HUES64 (cell line): Measurements from ENCODE around the gene IL17D. TPM values are rescaled to one million over a fixed set of nuclear protein-coding genes. Genes with fewer than 3 reads are reported as not detected.

ENCODE experiments used
- H3K27ac ChIP-seq: 2 replicates; pipeline ENCODE4 v1.7.0; 2013; ENCODE audit warnings: low read depth, low read length, inconsistent platforms
- H3K27me3 ChIP-seq: 2 replicates; pipeline ENCODE4 v1.6.1; 2013; ENCODE audit warnings: mild to moderate bottlenecking, low read length; ENCODE audit not compliant: insufficient read depth
- H3K36me3 ChIP-seq: 2 replicates; pipeline ENCODE4 v1.6.1; 2013; ENCODE audit warnings: mild to moderate bottlenecking, low read length; ENCODE audit not compliant: insufficient read depth
- H3K4me1 ChIP-seq: 2 replicates; pipeline ENCODE4 v1.6.1; 2013; ENCODE audit warnings: mild to moderate bottlenecking, low read length, moderate library complexity; ENCODE audit not compliant: insufficient read depth
- H3K4me3 ChIP-seq: 2 replicates; pipeline ENCODE4 v1.5.1; 2013; ENCODE audit warnings: mild to moderate bottlenecking, low read length, moderate library complexity
- H3K9ac ChIP-seq: 2 replicates; pipeline ENCODE4 v1.6.1; 2013; ENCODE audit warnings: mild to moderate bottlenecking, low read depth, low read length
- H3K9me3 ChIP-seq: 2 replicates; pipeline ENCODE4 v1.6.1; 2013; ENCODE audit warnings: low read depth, low read length; ENCODE audit not compliant: insufficient read depth
- WGBS: fragments of 150-250, 120-280 bp; methylation state at CpG from one replicate; pipeline ENCODE4 v1.1.7; 2013; ENCODE audit warnings: missing lambda C conversion rate; 5-methylcytosine and 5-hydroxymethylcytosine counted together
- polyA plus RNA-seq, 2 experiments: library from polyadenylated mRNA; stranded (reverse); fragments of 50-300 nt; gene quantifications; one replicate each; pipeline ENCODE4 v1.2.3, GENCODE V29; 2013

The IL17D gene, protein sequence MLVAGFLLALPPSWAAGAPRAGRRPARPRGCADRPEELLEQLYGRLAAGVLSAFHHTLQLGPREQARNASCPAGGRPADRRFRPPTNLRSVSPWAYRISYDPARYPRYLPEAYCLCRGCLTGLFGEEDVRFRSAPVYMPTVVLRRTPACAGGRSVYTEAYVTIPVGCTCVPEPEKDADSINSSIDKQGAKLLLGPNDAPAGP
- polyA plus RNA-seq (2013, experiment 1 of 2): 0.50 TPM
- 1.0 TPM for polyA plus RNA-seq (2013, experiment 2 of 2)

DNA sequence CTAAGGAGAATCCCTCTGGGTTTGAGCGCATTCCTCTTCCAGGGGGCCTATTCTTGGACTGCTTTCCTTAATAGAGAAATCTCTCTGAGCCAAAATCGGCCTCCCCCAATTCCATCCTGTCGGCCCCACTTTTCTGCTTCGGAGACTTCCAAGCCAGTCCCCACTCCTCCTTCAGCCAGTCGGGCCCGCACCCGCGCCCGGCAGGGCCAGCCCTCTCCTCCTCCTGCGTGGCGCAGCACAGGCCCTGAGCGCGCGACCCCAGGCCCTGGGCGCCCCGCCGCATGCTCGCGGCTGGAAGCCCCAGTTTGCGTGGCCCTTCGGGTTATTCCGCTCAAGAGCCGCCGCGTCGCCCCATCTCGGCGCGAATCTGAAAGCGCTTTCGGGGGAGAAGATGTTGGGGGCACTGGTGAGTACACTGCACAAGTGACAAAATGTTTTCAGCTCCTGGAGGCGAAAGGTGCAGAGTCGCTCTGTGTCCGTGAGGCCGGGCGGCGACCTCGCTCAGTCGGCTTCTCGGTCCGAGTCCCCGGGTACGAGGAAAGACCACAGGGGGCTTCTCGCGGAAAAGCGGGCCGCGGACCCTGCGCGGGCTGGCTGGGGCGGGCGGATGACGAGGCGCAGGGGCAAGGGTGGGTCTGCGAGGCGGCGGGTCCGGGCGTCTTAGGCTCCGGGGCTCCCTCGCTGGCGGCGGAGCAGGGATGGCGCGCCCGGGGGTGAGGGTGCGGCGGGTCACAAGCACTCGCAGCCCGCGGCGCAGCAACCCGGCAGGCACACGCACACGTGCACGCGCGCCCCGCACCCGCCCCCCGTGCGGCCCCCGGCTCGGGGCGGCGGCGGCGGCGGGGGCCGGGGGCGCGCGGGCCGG, at the start of gene IL17D:
Gene IL17D, plus strand, starts transcription at position 785 of the 865 bp plus-strand sequence. CDS start 303 bp downstream, outside the sequence.
- H3K27ac ChIP-seq: no peak within 1 kb of the TSS
- H3K9ac ChIP-seq: peak within 1 kb of the TSS; percentile 68
- WGBS: 2% methylated on average over 94 of the region's 94 CpGs

GRCh38 chr13:20654156-20654555, 49.3 kb upstream of the IL17D start:
- Histone ChIP-seq H3K4me1 (no peaks in the 10 kb centered on the region), H3K27me3 (no peaks in the 10 kb centered on the region), H3K9me3 (no peaks in the 10 kb centered on the region), H3K36me3 (no peaks in the 10 kb centered on the region), H3K4me3 (no peak overlapping the region), H3K27ac (no peak overlapping the region), H3K9ac (no peak overlapping the region)
- 100% methylated on average over 1 of the region's 1 CpG for WGBS

More for the DNA sequence above, at the start of gene IL17D:
- Histone ChIP-seq H3K4me3 (peak within 1 kb of the TSS; percentile 75), H3K27me3 (peaks cover 47% of the 10 kb centered on the region), H3K9me3 (no peaks in the 10 kb centered on the region), H3K36me3 (no peaks in the 10 kb centered on the region), H3K4me1 (0 out of 2 replicates have a peak, but pooled peaks cover 6% of the 10 kb centered on the region)

DNA sequence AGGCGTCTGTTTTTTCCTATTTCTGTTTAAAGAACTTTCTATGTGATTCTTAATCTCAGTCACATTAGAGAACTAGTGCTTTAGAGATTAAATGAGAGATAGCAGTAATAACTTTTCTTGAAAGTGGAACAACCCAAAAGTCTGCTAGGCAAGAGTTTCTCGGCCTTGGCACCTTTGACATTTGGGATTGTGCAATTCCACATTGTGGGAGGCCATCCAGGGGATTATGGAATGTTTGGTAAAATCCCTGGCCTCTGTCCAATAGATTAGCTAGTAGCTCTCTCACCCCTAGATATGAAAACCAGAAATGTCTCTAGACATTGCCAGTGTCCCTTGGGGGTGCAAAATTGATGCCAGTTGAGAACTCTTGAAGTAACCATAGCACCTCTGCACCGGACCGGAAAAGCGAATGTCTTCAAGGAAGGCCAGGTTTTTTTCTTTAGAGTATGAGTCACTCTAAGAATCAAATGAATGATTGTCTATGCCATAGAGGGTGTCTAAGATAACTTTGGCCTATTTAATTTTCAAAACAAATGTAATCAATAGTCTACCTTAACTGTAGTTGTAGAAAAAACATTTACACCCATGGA, 45.0 kb upstream of the IL17D start:
- Histone ChIP-seq H3K36me3 (no peaks in the 10 kb centered on the region), H3K4me3 (no peak overlapping the region), H3K9ac (no peak overlapping the region), H3K27me3 (no peaks in the 10 kb centered on the region), H3K9me3 (no peaks in the 10 kb centered on the region), H3K27ac (no peak overlapping the region), H3K4me1 (no peaks in the 10 kb centered on the region)
- 71% methylated on average over 4 of the region's 5 CpGs for WGBS

- Histone ChIP-seq H3K4me1 (no peaks in the 10 kb centered on the region), H3K27me3 (no peaks in the 10 kb centered on the region), H3K9me3 (no peaks in the 10 kb centered on the region), H3K36me3 (no peaks in the 10 kb centered on the region), H3K4me3 (no peak overlapping the region), H3K27ac (no peak overlapping the region), H3K9ac (no peak overlapping the region)
Measured at GRCh38 chr13:20664351-20664750, 39.1 kb upstream of the IL17D start.

DNA sequence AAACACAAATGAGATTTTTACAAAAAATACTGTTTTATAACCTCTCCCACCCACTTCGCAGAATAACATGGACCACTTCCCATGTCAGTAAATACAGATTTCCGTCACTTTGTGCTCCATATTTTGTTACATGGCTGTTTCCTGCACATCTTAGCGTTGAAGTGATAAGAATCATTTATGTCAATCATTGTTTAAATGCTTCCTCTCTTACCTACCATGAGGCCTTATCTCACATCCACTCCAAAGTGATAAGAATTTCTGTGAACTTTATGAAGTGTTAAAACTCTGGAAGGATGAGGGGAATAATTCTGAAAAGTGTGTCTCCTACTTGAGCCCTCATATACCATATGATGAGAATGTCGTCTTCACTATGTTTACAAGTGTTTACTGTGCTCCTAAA, 36.6 kb upstream of the IL17D start:
- Histone ChIP-seq H3K4me1 (no peaks in the 10 kb centered on the region), H3K4me3 (no peak overlapping the region), H3K36me3 (no peaks in the 10 kb centered on the region), H3K9me3 (no peaks in the 10 kb centered on the region), H3K9ac (no peak overlapping the region), H3K27me3 (no peaks in the 10 kb centered on the region), H3K27ac (no peak overlapping the region)
- WGBS: 99% methylated on average over 4 of the region's 4 CpGs

DNA sequence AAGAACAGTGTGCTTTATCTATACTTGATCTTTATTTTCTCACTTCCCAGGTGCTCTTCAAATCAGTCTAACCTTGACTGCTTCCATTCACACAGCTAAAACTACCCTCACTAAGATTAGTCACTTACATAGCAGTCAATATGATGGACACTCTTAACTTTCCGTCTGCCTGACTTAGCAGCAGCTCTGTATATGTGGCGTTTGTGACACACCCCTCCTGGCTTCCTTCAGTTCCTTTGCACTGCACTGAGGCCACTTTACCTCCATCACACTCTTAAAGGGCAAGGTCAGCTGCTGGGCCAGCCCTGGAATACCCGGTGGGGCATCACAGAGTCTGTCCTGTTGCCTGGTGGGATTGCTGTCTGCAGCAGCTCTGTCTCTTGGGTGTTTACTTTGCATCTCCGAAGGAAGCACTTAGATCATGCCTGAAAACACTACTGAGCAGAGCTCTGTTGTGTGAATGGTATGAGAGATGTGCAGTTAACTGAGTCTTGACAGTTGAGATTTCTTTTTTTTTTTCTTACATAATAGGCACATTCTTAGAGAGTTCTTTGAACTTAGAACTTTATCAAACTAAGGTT, 35.6 kb upstream of the IL17D start:
- H3K36me3 ChIP-seq: no peaks in the 10 kb centered on the region
- no peak overlapping the region for H3K9ac ChIP-seq
- no peaks in the 10 kb centered on the region for H3K9me3 ChIP-seq
- H3K4me1 ChIP-seq: no peaks in the 10 kb centered on the region
- no peaks in the 10 kb centered on the region for H3K27me3 ChIP-seq
- H3K4me3 ChIP-seq: no peak overlapping the region
- no peak overlapping the region for H3K27ac ChIP-seq
- 86% methylated on average over 4 of the region's 4 CpGs for WGBS

DNA sequence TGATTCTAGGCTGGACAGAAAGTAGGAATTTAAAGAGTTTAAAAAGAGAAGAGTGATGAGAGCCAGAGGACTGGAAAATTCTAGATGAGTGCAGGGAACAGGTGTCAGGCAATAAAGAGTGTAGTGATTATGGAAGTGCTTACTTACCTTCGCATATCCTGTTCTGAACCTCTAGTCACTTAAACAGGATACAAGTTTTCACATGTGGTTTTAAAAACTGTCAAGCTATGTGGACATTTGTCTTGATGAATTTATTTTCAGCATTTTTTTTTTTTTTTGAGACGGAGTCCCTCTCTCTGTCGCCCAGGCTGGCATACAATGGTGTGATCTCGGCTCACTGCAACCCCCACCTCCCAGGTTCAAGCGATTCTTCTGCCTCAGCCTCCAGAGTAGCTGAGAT, 34.3 kb upstream of the IL17D start:
- no peaks in the 10 kb centered on the region for H3K27me3 ChIP-seq
- H3K4me1 ChIP-seq: no peaks in the 10 kb centered on the region
- no peaks in the 10 kb centered on the region for H3K36me3 ChIP-seq
- H3K4me3 ChIP-seq: no peak overlapping the region
- no peak overlapping the region for H3K9ac ChIP-seq
- WGBS: 88% methylated on average over 5 of the region's 5 CpGs
- H3K9me3 ChIP-seq: no peaks in the 10 kb centered on the region
- no peak overlapping the region for H3K27ac ChIP-seq

DNA sequence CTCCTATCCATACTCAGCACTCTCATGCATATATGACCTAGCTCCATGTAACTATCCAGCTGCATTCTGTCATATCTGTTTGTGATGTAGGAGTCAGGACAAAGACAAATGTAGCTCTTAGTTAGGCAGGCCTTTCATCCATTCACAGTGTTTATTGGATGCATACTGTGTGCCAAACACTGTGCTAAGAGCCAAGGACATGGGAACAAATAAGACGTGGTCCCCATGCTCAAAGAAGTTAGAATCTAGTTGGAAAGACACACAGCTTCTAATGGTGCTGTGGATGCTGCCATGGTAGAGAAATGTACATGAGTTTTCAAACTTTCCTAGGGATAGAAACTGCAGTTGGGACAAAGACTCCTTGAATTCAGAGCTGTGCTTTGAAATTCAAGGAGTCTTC, 31.7 kb upstream of the IL17D start:
- H3K27ac ChIP-seq: no peak overlapping the region
- no peak overlapping the region for H3K9ac ChIP-seq
- 78% methylated on average over 1 of the region's 1 CpG for WGBS
- H3K27me3 ChIP-seq: no peaks in the 10 kb centered on the region
- no peaks in the 10 kb centered on the region for H3K36me3 ChIP-seq
- no peaks in the 10 kb centered on the region for H3K4me1 ChIP-seq
- no peak overlapping the region for H3K4me3 ChIP-seq
- H3K9me3 ChIP-seq: no peaks in the 10 kb centered on the region

DNA sequence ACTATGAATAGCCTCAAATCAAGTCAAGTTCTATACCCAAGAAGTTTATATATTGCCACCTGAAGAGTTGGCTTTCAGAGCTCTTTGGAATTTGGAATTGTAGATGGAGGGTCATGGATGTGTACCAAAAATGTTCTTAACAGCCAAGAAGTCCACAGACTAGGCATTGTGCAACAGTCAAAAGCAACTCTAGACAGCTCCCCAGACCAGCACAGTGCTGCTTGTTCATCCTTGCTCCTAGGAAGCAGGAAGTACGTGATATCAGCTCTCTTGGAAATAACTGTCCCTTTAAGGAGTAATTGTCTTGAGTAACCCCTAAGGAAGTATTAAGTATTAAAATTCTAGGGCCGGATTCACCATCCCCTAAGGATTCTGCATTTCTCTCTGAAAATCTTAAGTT, 30.7 kb upstream of the IL17D start:
- Histone ChIP-seq H3K9me3 (no peaks in the 10 kb centered on the region), H3K27ac (no peak overlapping the region), H3K36me3 (no peaks in the 10 kb centered on the region), H3K27me3 (no peaks in the 10 kb centered on the region), H3K4me1 (no peaks in the 10 kb centered on the region), H3K4me3 (no peak overlapping the region), H3K9ac (no peak overlapping the region)
- 79% methylated on average over 2 of the region's 2 CpGs for WGBS

- no peak overlapping the region for H3K9ac ChIP-seq
- H3K4me3 ChIP-seq: no peak overlapping the region
- no peaks in the 10 kb centered on the region for H3K27me3 ChIP-seq
- H3K36me3 ChIP-seq: no peaks in the 10 kb centered on the region
- no peak overlapping the region for H3K27ac ChIP-seq
- H3K9me3 ChIP-seq: no peaks in the 10 kb centered on the region
- WGBS: 92% methylated on average over 5 of the region's 5 CpGs
- H3K4me1 ChIP-seq: peaks cover 4% of the 10 kb centered on the region; the same call in 1 of the 2 replicates
Measured at GRCh38 chr13:20673715-20674114, 29.8 kb upstream of the IL17D start.

- H3K9ac ChIP-seq: no peak overlapping the region
- 94% methylated on average over 2 of the region's 2 CpGs for WGBS
- no peak overlapping the region for H3K27ac ChIP-seq
- H3K27me3 ChIP-seq: no peaks in the 10 kb centered on the region
- no peaks in the 10 kb centered on the region for H3K36me3 ChIP-seq
- no peaks in the 10 kb centered on the region for H3K9me3 ChIP-seq
- H3K4me1 ChIP-seq: peaks cover 7% of the 10 kb centered on the region; the same call in 1 of the 2 replicates
- no peak overlapping the region for H3K4me3 ChIP-seq
Measured at GRCh38 chr13:20676213-20676612, 27.3 kb upstream of the IL17D start.
